AG09309 (cell line): Measurements from ENCODE around the gene SETD3.

Experiments
- DNase-seq: peaks from one replicate; pipeline ENCODE4 v3.0.0-alpha.2; 2010; ENCODE audit warnings: low read depth
- H3K4me3 ChIP-seq: 2 replicates; pipeline ENCODE4 v1.5.1; 2011; ENCODE audit warnings: mild to moderate bottlenecking, low read depth, low read length, moderate library complexity; ENCODE audit not compliant: control insufficient read depth
- CTCF ChIP-seq: IDR thresholded peaks from 2 replicates; pipeline ENCODE4 v1.5.1; 2011; ENCODE audit warnings: mild to moderate bottlenecking, low read depth, low read length, inconsistent platforms; ENCODE audit not compliant: insufficient read depth, control insufficient read depth; ENCODE audit errors: missing control alignments

Gene SETD3

GRCh38 chr14:99407416-99407815 lies 73.2 kb downstream of the SETD3 start:
- DNase-seq = no peak
- H3K4me3 ChIP-seq = no peak overlapping the region
- TF ChIP-seq CTCF = no peak

- TF ChIP-seq CTCF = no peak
- no peak overlapping the region for H3K4me3 ChIP-seq
- DNase-seq = no peak
These were observed 77.7 kb downstream of the SETD3 start for GRCh38 chr14:99402950-99403349.

- TF ChIP-seq CTCF = no peak
- DNase-seq = no peak
- no peak overlapping the region for H3K4me3 ChIP-seq
These were observed 78.4 kb downstream of the SETD3 start for GRCh38 chr14:99402285-99402648.

DNA sequence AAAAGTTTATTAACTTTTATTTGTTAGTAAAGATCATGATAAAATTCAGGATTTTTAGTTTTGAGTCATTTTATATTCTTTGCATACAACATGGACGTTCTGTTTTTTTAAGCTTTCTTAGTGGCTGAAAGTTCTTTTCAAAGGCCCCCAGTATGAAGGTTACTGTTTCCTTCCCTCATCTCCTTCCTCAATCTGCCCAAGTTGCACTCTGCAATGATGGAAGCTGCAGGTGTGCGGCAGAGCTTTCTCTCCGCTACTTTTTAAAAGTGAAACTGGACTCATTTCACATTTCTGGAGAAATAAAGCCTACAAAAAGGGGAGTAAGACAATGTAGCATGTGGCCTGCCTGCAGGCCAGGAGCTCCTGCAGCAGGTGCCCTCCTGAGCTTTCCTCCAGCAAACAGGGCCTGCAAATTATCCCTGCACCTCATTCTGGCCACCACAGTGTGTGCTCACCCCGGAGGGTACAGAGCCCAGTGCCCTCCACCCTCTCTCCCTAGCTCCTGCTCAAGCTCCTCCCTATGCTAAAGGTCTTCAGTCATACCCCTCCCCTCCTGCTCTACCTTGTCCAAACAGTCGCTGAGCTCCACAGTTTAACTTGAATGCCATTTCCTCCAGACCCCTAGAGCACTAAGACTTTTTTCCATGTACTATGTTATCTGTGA lies 78.9 kb downstream of the SETD3 start:
- no peak overlapping the region for H3K4me3 ChIP-seq
- no peak for TF ChIP-seq CTCF
- DNase-seq = no peak

DNA sequence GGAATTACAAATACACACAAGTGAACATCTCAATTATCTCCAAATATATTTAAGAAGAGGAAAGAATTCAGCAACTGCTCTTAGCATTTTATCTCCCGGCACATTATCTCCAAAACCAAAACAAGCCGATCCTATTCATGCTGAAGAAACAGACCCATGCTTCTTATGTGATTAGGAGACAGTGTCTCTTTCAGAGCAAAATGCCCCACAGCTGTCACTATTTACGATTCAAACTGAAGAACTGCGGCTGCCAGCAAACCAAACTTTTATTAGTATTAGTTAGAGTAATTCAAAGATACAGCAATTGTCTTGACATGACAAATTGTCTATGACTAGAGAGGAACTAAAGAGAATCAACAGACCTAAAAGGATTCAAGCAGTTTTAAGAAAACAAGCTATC lies 79.4 kb downstream of the SETD3 start:
- TF ChIP-seq CTCF = no peak
- no peak overlapping the region for H3K4me3 ChIP-seq
- DNase-seq = no peak

DNA sequence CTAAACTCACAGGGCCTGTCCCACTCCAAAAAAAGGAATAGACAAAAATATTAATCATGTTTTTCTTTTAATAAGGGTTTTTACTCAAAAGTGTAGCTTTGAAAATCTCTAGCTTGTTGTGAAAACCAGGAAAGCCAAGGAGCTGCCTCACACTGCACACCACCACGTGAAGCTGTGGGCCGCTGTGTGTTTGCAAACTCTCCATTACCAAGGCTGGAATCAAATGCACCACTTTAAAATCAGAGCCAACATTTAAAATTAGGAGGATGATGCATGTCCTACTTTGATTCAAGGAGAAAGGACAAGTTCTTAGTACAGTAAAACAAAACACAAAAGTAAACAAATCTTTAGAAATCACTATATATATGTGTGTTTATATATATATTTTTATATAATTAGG lies 83.0 kb downstream of the SETD3 start:
- TF ChIP-seq CTCF = no peak
- no peak overlapping the region for H3K4me3 ChIP-seq
- no peak for DNase-seq
